ENCODE results near the gene TUBAL3.

TUBAL3 gene

GRCh38 chr10:5404208-5405041 lies at the start of gene TUBAL3:
Gene TUBAL3 (minus strand): TSS chr10:5404828. CDS start chr10:5404792, 36 bp downstream.
- no peak for DNase-seq

DNA sequence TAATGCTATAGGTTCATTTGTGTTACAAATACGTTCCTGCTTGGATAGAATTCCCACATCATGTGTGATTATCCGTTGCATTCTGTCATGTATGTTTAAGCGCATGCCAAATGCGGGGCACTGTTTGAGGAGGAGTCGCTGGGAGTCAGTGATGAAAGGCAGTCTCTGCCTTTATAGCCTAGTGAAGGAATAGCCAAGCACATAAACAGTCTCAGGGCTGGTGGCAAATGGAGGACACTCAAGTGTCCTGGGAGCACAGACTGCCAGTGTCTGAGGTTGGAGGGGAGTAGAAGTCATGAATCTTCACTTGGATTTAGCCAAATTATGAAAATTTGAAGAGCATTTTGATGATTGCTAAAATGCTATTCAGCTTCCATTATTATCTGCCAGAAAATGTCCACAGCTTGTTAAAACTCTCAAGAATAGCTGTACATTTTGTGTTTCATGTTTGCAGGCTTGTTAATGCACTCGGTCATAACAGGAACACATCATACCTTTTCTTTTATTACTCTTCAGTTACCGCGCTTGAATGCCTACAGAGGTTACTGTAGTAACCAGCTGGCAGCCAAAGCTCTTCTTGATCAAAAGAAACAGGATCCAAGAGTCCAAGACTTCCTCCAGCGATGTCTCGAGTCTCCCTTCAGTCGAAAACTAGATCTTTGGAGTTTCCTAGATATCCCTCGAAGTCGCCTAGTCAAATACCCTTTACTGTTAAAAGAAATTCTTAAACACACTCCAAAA lies 49.3 kb upstream of the TUBAL3 start:
- no peak for DNase-seq

DNA sequence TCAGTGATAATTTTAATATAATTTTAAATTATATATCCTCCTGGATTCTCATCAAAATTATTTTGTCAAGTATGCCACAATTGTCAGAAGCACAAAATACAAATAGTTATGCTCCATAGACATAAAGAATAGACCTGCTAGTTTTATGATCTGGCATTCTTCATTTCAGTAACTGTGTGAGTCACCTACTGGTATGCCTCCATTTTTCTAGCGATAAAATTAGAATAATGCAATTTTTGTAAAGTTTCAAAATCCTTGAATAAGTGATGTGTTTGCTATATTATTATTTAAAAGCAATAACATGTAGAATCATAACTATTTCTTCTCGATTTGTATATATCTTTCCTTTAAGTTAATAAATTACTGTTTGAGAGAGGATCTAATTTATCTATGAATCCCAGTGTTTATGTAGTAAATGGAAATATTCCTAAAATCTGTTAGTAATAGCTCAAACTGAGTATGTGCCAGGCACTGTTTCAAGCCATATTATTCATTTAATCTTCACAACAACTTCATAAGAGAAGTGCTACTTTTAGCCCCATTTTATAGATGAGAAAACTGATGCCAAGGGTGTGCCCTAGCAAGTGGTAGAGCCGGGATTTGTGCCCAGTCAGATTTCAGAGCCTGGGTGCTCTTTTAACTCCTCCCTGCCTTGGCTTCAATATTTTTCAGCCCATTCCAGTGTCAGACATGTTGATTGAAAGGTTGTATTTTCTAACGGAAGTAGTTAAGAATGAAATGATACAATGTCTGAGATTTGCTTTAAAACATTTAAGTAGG lies 46.2 kb upstream of the TUBAL3 start:
- DNase-seq: no peak

GRCh38 chr10:5449823-5450222 lies 45.2 kb upstream of the TUBAL3 start:
- DNase-seq: no peak

DNA sequence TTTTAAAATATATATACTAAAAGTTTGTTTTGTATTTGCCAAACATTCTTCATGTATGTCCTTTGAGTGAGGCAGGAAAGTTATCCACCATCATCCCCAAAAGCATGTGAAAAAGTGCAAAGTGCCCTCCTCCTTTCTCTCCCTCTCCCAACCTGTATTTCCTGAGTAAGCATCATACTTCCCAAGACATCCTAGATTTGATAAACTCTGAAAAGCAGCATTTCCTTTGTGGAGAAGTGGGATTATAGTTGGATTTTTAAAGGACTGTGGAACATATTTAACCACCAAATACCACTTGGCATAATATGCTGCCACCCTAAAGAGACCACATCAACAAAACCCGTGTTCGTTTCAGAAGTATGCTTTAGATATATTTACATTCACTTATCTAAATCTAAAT lies 44.6 kb upstream of the TUBAL3 start:
- DNase-seq: no peak

DNA sequence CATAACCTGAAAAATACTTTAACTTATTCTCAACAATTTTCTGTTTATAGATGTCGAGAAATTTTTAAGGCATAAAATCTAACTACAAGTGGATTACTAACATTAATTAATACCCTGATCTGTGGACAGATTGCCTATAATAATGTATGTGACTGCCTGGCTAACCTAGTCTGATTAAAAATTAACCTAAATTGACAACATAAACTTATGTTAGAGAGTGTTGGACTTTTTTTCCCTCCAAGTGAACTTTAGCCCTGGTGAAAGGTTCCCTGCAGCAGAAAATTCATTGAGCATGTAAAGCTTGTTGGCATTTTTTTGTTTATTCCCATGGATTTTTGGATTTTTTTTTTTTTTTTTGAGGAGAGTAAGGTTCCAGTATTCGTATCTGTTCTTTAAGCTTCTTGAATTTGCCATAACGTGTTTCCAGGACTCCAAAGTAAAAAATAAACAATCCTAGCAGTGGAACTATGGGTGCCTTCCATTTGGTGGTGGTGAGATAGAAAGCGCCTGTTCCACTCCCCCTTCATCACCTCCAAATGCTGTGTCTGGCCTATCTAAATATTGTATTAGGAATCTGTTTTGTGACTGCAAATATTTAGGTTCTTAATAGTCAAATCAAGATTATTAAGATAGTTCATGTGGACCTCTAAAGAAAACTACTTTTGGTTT lies 43.8 kb upstream of the TUBAL3 start:
- DNase-seq: no peak

GRCh38 chr10:5447611-5448071 lies 43.0 kb upstream of the TUBAL3 start:
- no peak for DNase-seq

GRCh38 chr10:5447056-5447455 lies 42.4 kb upstream of the TUBAL3 start:
- no peak for DNase-seq

- DNase-seq: peak; percentile 52
Observed at GRCh38 chr10:5446390-5446926, 41.8 kb upstream of the TUBAL3 start.

- DNase-seq: no peak
Observed at GRCh38 chr10:5445006-5445405, 40.4 kb upstream of the TUBAL3 start.

GRCh38 chr10:5443429-5443828 lies 38.8 kb upstream of the TUBAL3 start:
- no peak for DNase-seq

GRCh38 chr10:5442990-5443370 lies 38.4 kb upstream of the TUBAL3 start:
- DNase-seq: no peak

DNA sequence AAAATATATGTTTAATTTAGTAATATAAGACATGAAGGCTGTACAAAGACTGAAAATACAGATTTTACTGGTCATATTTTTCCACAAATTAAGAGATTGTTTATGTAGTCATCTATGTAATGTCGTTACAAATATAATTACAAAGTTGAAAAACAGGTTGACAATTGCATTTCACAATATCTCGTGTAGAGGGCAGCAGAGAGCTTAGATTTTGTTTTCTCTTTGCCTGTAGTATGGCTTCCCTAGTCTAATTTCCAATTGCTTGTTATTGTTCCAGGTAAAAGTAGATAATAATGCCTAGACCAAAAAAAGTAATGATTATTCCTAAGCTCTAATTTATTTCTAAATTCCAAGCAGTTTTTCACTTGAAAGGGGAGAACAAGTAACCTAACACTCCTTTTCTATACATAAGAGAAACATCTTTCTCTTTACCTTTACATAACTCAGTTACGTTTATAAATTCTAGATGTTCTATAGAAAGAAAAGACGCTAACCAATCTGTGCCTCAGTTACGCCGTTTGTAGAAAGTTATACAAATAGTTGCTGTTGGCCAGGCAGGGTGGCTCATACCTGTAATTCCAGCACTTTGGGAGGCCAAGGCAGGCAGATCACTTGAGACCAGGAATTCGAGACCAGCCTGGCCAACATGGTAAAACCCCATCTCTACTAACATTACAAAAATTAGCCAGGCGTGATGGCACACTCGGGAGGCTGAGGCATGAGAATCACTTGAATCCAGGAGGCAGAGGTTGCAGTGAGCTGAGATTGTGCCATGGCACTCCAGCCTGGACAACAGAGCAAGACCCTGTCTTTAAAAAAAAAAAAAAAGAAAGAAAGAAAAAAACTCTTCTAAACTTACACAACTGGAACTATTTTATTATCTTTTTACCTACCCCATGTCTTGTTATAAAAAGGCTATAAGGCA lies 37.7 kb upstream of the TUBAL3 start:
- peak; percentile 45 for DNase-seq

- DNase-seq: no peak
Observed at GRCh38 chr10:5441106-5441505, 36.5 kb upstream of the TUBAL3 start.

GRCh38 chr10:5440206-5440605 lies 35.6 kb upstream of the TUBAL3 start:
- DNase-seq: no peak

DNA sequence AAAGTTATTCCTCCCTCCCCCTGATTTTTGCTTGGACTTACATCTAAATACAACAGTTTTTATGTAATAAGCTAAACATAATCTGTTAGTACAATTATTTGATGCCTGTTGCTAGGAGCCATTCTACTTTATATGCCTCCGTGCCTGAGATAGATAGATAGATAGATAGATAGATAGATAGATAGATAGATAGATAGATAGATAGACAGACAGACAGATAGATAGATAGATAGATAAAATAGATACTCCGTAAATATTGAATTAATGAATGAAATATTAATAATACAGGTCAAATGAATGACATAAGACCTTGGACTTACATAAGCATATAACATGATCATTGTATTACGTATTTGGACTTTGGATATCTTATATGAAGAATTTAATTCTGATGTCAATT lies 30.7 kb upstream of the TUBAL3 start:
- DNase-seq: no peak

DNA sequence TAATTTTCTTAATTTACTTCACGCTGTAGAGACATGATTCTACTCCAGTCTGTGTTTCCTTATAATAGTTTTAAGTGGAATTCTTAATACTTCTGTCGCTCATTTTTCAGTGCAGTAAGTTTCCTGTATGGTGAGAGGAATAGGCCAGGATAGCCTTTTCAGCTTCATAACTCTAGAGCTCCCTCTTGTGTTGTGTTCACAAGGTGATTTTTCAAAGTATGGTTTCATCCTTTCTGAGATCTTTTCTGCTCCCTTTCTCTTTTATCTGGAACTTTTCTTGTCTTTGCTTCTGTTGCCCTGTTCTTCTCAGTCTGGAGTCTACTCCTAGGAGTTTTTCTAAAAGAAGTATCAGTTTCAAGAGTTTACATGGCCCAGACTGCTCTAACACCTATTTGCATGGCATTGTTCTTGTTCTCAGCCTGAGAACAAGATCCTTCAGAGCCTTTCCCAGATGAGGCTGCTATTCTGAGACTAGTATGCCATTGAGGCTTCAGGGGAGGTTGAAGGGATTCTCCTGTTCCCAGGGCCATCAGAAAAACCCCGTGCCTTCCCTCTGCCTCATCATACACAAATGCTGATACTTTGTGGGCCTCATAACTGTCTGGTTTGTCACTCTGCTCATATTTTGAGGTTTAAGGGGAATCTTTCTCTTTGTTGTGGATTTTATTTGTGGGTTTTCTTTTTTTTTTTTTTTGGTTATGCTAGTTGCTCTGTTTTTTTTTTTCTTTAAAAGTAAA lies 29.6 kb upstream of the TUBAL3 start:
- DNase-seq: no peak

GRCh38 chr10:5433182-5433581 lies 28.6 kb upstream of the TUBAL3 start:
- no peak for DNase-seq

GRCh38 chr10:5428133-5428532 lies 23.5 kb upstream of the TUBAL3 start:
- no peak for DNase-seq

GRCh38 chr10:5424751-5425150 lies 20.1 kb upstream of the TUBAL3 start:
- DNase-seq: no peak

DNA sequence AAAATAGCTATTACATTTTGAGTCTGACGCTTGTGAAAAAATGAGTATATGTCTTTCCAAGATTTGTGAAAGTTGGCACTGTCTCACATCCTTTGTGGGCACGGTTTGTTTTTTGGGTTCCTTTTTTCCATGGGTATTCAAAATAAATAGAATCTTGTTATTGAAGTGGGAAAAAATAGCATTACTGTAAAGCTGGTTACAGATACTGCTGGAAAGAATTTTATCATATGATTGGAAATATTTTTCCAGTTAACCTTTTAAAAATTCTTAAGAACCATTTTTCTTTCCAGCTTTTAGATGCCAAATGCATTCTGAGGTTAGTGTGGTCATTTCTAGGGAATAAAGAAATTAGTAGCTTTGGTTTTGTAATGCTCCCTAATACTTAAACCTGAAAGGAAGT lies 19.1 kb upstream of the TUBAL3 start:
- no peak for DNase-seq
